HEK293 (cell line): ENCODE measurements around the gene PRSS2.

Experiments used
- GLI4 ChIP-seq: fragments of 450-650 bp; formaldehyde crosslinking; IDR thresholded peaks from 2 replicates; pipeline ENCODE4 v1.5.1; 2016; ENCODE audit warnings: missing biosample characterization, missing genetic modification characterization
- KLF10 ChIP-seq: fragments of 450-650 bp; IDR thresholded peaks from 2 replicates; pipeline ENCODE4 v1.5.1; 2018; ENCODE audit warnings: missing biosample characterization, mild to moderate bottlenecking, missing genetic modification characterization
- ZNF626 ChIP-seq: fragments of 450-650 bp; sonication (Bioruptor Pico); formaldehyde crosslinking; IDR thresholded peaks from 2 replicates; pipeline ENCODE4 v1.5.1; 2018; ENCODE audit warnings: missing biosample characterization, missing genetic modification characterization, inconsistent platforms
- TF ChIP-seq, protein P1 (sequence below): fragments of 450-650 bp; formaldehyde crosslinking; IDR thresholded peaks from 2 replicates; pipeline ENCODE4 v1.5.1; 2016; ENCODE audit warnings: missing biosample characterization, missing genetic modification characterization
- TF ChIP-seq, protein P2 (sequence below): fragments of 450-650 bp; formaldehyde crosslinking; IDR thresholded peaks from 2 replicates; pipeline ENCODE4 v1.5.1; 2016; ENCODE audit warnings: missing biosample characterization, missing genetic modification characterization

DNA sequence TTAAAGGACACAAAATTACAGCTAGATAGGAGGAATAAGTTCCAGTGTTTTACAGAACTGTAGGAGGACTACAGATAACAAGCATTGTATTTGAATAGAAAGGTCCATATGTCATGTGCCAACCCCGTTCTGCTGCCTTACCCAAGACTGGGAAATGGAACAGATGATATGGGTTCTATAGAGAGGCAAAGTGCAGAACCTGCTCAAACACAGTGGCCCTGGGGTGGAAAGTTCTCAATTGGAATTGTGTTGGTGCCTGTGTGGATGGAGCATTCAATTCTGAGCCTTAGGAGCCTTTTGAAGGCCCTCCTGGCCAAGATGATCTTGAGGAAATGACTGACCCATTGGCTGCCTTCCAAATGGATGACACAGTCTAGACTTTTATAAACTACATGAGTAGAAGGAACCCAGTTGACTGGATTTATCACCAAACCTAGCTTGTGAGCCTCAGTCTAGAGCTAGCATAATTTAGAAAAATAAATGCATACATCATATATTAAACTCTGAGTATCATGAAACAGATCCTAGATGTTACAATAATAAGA lies 25.6 kb upstream of the PRSS2 start:
- no peak for TF ChIP-seq GLI4 (tag by site-specific recombination)
- no peak for TF ChIP-seq ZNF626 (tag by site-specific recombination)
- TF ChIP-seq, protein P1, sequence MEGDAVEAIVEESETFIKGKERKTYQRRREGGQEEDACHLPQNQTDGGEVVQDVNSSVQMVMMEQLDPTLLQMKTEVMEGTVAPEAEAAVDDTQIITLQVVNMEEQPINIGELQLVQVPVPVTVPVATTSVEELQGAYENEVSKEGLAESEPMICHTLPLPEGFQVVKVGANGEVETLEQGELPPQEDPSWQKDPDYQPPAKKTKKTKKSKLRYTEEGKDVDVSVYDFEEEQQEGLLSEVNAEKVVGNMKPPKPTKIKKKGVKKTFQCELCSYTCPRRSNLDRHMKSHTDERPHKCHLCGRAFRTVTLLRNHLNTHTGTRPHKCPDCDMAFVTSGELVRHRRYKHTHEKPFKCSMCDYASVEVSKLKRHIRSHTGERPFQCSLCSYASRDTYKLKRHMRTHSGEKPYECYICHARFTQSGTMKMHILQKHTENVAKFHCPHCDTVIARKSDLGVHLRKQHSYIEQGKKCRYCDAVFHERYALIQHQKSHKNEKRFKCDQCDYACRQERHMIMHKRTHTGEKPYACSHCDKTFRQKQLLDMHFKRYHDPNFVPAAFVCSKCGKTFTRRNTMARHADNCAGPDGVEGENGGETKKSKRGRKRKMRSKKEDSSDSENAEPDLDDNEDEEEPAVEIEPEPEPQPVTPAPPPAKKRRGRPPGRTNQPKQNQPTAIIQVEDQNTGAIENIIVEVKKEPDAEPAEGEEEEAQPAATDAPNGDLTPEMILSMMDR (tag by site-specific recombination) = no peak
- TF ChIP-seq, protein P2, sequence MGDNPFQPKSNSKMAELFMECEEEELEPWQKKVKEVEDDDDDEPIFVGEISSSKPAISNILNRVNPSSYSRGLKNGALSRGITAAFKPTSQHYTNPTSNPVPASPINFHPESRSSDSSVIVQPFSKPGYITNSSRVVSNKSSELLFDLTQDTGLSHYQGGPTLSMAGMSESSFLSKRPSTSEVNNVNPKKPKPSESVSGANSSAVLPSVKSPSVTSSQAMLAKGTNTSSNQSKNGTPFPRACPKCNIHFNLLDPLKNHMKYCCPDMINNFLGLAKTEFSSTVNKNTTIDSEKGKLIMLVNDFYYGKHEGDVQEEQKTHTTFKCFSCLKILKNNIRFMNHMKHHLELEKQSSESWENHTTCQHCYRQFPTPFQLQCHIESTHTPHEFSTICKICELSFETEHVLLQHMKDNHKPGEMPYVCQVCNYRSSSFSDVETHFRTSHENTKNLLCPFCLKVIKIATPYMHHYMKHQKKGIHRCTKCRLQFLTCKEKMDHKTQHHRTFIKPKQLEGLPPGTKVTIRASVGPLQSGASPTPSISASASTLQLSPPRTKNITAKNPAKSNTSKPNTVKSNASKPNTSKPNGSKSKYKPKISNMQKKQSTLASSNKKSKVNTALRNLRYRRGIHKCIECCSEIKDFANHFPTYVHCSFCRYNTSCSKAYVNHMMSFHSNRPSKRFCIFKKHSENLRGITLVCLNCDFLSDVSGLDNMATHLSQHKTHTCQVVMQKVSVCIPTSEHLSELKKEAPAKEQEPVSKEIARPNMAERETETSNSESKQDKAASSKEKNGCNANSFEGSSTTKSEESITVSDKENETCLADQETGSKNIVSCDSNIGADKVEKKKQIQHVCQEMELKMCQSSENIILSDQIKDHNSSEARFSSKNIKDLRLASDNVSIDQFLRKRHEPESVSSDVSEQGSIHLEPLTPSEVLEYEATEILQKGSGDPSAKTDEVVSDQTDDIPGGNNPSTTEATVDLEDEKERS = no peak
- no peak for TF ChIP-seq KLF10
